Upper lobe of right lung (tissue), 1 donor: ENCODE measurements around the gene CISD2. TPM values are rescaled to one million over a fixed set of nuclear protein-coding genes. Genes with fewer than 3 reads are reported as not detected.
A peak's percentile ranks its signal among the peaks of the same experiment; 100 is the strongest.

Experiments used
- ATAC-seq: fragments of 200-7000 bp; cut with Tn5 transposase; one replicate; pipeline ENCODE4 v1.9.1; 2020; ENCODE audit warnings: mild to moderate bottlenecking, moderate library complexity
- DNase-seq: peaks from one replicate; pipeline ENCODE4 v3.0.0-alpha.2; 2020
- H3K27ac ChIP-seq: fragments of 200-600 bp; one replicate; pipeline ENCODE4 v1.8.0; 2022
- H3K27me3 ChIP-seq: fragments of 200-600 bp; one replicate; pipeline ENCODE4 v1.8.0; 2022; ENCODE audit warnings: mild to moderate bottlenecking
- H3K36me3 ChIP-seq: fragments of 200-600 bp; one replicate; pipeline ENCODE4 v1.8.0; 2022
- H3K4me1 ChIP-seq: fragments of 200-600 bp; one replicate; pipeline ENCODE4 v1.8.0; 2022
- H3K4me3 ChIP-seq: fragments of 200-600 bp; one replicate; pipeline ENCODE4 v1.8.0; 2022; ENCODE audit warnings: mild to moderate bottlenecking
- H3K9me3 ChIP-seq: fragments of 200-600 bp; one replicate; pipeline ENCODE4 v1.8.0; 2022
- intact Hi-C: fragments of 100-400 bp; cut with DNase I; formaldehyde crosslinking; loops from one replicate; pipeline ENCODE4 v1.11.0; 2022
- total RNA-seq: library from RNA; stranded (reverse); fragmentation: NEBNext Ultra II Directional; extraction: Animal tissue kit (Norgen Biotek cat#: 25700); gene quantifications from one replicate; pipeline ENCODE4 v1.2.1, GENCODE V29; 2021
- TF ChIP-seq, protein P1 (sequence below): fragments of 200-600 bp; IDR thresholded peaks from one replicate; pipeline ENCODE4 v1.8.0; 2022; ENCODE audit warnings: antibody characterized with exemption
- donor health status: DM: no; HTN: yes; CAD: no; lungs with severe emphysema.

CISD2 gene
- total RNA-seq, 1 donor from 2014 or later = 24.7 TPM

- peaks cover 54% of the 10 kb centered on the region for H3K4me1 ChIP-seq
- no peak for DNase-seq
- H3K27me3 ChIP-seq = no peaks in the 10 kb centered on the region
- H3K9me3 ChIP-seq = no peaks in the 10 kb centered on the region
- peak overlapping the region; percentile 93 for H3K4me3 ChIP-seq
- intact Hi-C loops = no loop called here
- H3K27ac ChIP-seq = peak overlapping the region; percentile 100
- peaks cover 23% of the 10 kb centered on the region for H3K36me3 ChIP-seq
- TF ChIP-seq, protein P1, sequence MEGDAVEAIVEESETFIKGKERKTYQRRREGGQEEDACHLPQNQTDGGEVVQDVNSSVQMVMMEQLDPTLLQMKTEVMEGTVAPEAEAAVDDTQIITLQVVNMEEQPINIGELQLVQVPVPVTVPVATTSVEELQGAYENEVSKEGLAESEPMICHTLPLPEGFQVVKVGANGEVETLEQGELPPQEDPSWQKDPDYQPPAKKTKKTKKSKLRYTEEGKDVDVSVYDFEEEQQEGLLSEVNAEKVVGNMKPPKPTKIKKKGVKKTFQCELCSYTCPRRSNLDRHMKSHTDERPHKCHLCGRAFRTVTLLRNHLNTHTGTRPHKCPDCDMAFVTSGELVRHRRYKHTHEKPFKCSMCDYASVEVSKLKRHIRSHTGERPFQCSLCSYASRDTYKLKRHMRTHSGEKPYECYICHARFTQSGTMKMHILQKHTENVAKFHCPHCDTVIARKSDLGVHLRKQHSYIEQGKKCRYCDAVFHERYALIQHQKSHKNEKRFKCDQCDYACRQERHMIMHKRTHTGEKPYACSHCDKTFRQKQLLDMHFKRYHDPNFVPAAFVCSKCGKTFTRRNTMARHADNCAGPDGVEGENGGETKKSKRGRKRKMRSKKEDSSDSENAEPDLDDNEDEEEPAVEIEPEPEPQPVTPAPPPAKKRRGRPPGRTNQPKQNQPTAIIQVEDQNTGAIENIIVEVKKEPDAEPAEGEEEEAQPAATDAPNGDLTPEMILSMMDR = no peak
- ATAC-seq = no peak
These were observed 44.4 kb upstream of the CISD2 start for GRCh38 chr4:102824398-102824797.

DNA sequence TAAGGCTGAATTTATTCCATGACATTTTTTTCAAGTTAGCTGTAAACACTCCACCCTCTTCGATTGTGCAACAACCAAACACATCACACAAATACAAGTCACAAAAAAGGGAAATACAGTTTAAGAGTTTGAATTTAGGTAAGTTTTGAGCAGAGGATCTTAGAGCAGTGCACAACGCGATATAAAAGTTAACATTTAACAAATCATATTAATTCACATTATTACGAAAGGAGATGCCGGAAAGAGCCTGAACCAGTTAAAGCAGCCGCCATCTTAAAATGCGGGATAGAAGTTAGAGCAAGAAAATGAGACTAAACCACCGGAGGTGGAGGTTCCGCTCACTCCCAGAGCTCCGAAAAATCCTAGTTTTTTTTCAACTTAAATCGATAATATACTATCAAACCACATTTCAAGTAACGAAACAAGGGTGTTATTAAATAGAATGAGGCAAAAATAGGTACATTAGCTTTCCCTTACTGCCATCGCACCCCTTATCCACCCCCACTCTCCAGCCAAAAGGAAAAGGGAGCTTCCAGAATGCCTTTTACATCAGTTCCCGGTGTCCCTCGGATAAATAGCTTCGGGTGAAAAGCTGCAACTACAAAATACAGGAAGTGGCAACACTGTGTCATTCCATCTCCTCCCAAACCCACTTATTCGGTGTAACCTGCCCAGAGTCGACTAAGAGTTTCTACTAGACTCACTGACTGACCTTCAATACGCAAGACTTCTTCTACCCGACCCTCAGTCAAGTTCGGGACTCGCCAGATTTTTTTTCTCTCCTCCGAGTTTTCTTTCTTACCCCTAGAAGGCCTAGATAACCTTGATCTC is 43.3 kb upstream of the CISD2 start:
- Histone ChIP-seq H3K9me3 (no peaks in the 10 kb centered on the region), H3K4me1 (peaks cover 43% of the 10 kb centered on the region), H3K27me3 (no peaks in the 10 kb centered on the region), H3K4me3 (peak overlapping the region; percentile 93), H3K27ac (peak overlapping the region; percentile 100), H3K36me3 (peaks cover 23% of the 10 kb centered on the region)
- intact Hi-C loops = no loop called here
- no peak for ATAC-seq
- no peak for DNase-seq
- TF ChIP-seq, protein P1 = no peak

DNA sequence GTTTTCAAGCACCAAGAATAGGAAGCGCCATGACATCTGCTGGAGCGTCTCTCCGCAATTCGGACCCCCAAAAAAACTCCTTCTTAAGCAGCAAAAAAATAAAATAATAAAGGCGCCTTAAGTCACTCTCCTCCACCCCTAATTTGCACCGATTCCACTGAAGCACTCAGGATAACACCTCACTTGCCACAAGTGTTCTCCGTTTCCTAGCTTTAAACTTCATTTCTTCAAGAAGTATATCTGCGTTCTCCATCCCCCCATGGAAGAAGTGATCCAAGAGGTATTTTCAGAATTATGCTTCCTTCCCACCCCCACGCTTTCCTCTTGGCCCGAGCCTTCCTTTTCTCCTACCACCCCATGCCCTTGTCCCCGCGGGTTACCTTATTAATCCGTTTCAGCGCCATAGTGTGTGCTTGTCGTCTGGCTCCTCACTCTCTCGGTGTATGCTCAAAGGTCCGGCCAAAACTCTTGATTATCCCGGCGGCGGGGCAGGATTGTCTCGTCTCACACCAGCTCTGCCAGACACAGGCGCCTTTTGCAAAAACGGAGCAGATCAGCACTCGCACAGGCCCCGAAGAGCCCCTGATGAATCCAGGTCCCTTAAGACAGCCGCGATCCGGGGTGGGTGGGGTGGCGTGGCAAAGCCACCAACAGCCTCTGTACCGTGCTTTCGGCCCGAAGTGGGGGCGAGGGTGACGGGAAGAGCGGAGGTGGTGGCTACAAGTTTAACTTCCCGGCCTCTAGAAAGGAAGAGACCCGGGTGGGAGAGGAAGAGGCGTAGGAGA is 42.5 kb upstream of the CISD2 start:
- peak overlapping the region; percentile 93 for H3K4me3 ChIP-seq
- H3K9me3 ChIP-seq = no peaks in the 10 kb centered on the region
- intact Hi-C loops = no loop called here
- TF ChIP-seq, protein P1 = no peak
- DNase-seq = no peak
- H3K36me3 ChIP-seq = peaks cover 19% of the 10 kb centered on the region
- peak overlapping the region; percentile 100 for H3K27ac ChIP-seq
- no peaks in the 10 kb centered on the region for H3K27me3 ChIP-seq
- H3K4me1 ChIP-seq = peaks cover 35% of the 10 kb centered on the region
- no peak for ATAC-seq

GRCh38 chr4:102826890-102827673 is 41.7 kb upstream of the CISD2 start, which contains the start of gene UBE2D3:
Gene UBE2D3, minus strand, starts transcription at chr4:102827551. Its CDS starts 1,043 bp downstream, at chr4:102826508.
- TF ChIP-seq, protein P1 = no peak
- ATAC-seq (peak; percentile 83), DNase-seq (peak; percentile 97)
- Histone ChIP-seq H3K4me3 (peak within 1 kb of the TSS; percentile 93), H3K9me3 (no peaks in the 10 kb centered on the region), H3K4me1 (peaks cover 27% of the 10 kb centered on the region), H3K27me3 (no peaks in the 10 kb centered on the region), H3K27ac (peak within 1 kb of the TSS; percentile 100), H3K36me3 (peaks cover 16% of the 10 kb centered on the region)
- intact Hi-C loops = no loop called here

- Histone ChIP-seq H3K4me3 (peak overlapping the region; percentile 93), H3K27ac (peak overlapping the region; percentile 100), H3K36me3 (peaks cover 16% of the 10 kb centered on the region), H3K27me3 (no peaks in the 10 kb centered on the region), H3K9me3 (no peaks in the 10 kb centered on the region), H3K4me1 (peaks cover 19% of the 10 kb centered on the region)
- TF ChIP-seq, protein P1 = peak; percentile 8
- intact Hi-C loops = no loop called here
- ATAC-seq (peak; percentile 85), DNase-seq (peak; percentile 99)
These were observed 40.9 kb upstream of the CISD2 start for GRCh38 chr4:102827674-102828496.
